Osteoblast (primary cell): ENCODE results near the gene MRPS5. TPM values are rescaled to one million over a fixed set of nuclear protein-coding genes. Genes with fewer than 3 reads are reported as not detected.

Source experiments
- DNase-seq: peaks from one replicate; pipeline ENCODE4 v3.0.0; 2011; ENCODE audit warnings: low spot score, mixed read lengths; ENCODE audit not compliant: insufficient read length; ENCODE audit errors: missing footprints
- H2AFZ ChIP-seq: 2 replicates; pipeline ENCODE4 v1.6.0; 2011; ENCODE audit warnings: mild to moderate bottlenecking, low read length
- H3K27ac ChIP-seq: 2 replicates; pipeline ENCODE4 v1.5.1; 2011; ENCODE audit warnings: mild to moderate bottlenecking, low read depth, low read length, moderate library complexity
- H3K27me3 ChIP-seq: 2 replicates; pipeline ENCODE4 v1.6.0; 2012; ENCODE audit warnings: mild to moderate bottlenecking, control low read depth, inconsistent platforms, low read length, moderate library complexity; ENCODE audit not compliant: insufficient read depth
- H3K36me3 ChIP-seq: 2 replicates; pipeline ENCODE4 v1.5.1; 2011; ENCODE audit warnings: mild to moderate bottlenecking, low read length, control low read depth, moderate library complexity; ENCODE audit not compliant: insufficient read depth
- H3K4me1 ChIP-seq: 2 replicates; pipeline ENCODE4 v1.5.1; 2011; ENCODE audit warnings: mild to moderate bottlenecking, low read length, control low read depth, moderate library complexity; ENCODE audit not compliant: insufficient read depth
- H3K4me2 ChIP-seq: 2 replicates; pipeline ENCODE4 v1.6.0; 2011; ENCODE audit warnings: mild to moderate bottlenecking, low read length; ENCODE audit not compliant: insufficient read depth
- H3K4me3 ChIP-seq: fragments of 200-600 bp; sonication (generic); 3 replicates; pipeline ENCODE4 v1.5.1; 2012; ENCODE audit warnings: mild to moderate bottlenecking, low read length, inconsistent platforms; ENCODE audit not compliant: insufficient read depth
- H3K79me2 ChIP-seq: 2 replicates; pipeline ENCODE4 v1.6.0; 2012; ENCODE audit warnings: mild to moderate bottlenecking, low read length, control low read depth, inconsistent platforms; ENCODE audit not compliant: insufficient read depth
- H3K9me3 ChIP-seq: 2 replicates; pipeline ENCODE4 v1.5.1; 2011; ENCODE audit warnings: low read depth, low read length, control low read depth
- H4K20me1 ChIP-seq: 2 replicates; pipeline ENCODE4 v1.6.0; 2012; ENCODE audit warnings: mild to moderate bottlenecking, low read length, control low read depth; ENCODE audit not compliant: insufficient read depth
- total RNA-seq: library from RNA; depleted of rRNA; stranded (reverse); fragments of >200 nt; gene quantifications from 2 replicates; pipeline ENCODE4 v1.2.3, GENCODE V29; 2012
- TF ChIP-seq, protein P1 (sequence below): IDR thresholded peaks from 2 replicates; pipeline ENCODE4 v1.5.1; 2011; ENCODE audit warnings: mild to moderate bottlenecking, low read depth, low read length, moderate library complexity; ENCODE audit errors: extremely low read depth

MRPS5 gene
- total RNA-seq, 1 donor = 27.1 TPM

DNA sequence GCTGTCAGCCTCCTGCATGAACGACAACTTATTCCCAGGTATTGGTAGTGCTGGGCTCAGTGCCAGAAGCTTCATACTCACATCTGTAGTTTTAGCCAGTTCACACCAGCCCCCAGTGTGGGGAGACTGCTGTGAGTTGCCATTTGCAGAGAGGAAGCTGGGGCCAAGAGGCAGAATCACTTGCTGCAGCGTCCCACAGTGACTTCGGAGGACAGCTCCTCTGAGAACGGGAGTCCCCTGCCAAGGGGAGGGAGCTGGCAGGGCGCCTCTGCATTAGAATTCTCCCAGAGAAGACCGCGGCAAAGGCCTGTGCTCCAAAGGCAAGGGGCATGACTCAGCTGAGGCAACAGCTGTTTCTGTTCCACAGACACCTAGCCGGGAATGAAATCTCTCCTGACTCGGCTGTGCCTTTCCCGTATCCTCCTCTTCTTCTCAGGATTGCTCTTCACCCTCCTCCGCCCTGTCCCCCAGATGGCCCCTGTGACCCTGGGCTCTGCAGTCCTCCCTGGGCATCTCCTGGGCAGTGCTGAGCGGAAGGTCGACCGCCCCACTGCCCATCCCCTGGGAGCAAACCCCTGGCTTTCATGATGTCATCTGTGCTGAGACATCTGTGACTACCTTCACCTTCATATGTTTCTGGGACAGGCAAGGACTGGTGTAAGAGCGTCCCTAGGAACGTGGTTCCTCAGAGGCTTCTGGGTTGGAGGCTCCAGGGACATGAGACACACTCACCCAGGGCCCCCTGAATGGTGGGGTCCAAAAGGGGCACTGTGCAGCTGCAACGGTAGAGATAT lies 78.1 kb downstream of the MRPS5 start:
- H3K4me2 ChIP-seq = peak overlapping the region; percentile 50
- peak; percentile 97 for DNase-seq
- peak overlapping the region; percentile 47 for H2AFZ ChIP-seq
- peaks cover 12% of the 10 kb centered on the region for H3K27me3 ChIP-seq
- H4K20me1 ChIP-seq = no peaks in the 10 kb centered on the region
- H3K79me2 ChIP-seq = no peaks in the 10 kb centered on the region
- TF ChIP-seq, protein P1, sequence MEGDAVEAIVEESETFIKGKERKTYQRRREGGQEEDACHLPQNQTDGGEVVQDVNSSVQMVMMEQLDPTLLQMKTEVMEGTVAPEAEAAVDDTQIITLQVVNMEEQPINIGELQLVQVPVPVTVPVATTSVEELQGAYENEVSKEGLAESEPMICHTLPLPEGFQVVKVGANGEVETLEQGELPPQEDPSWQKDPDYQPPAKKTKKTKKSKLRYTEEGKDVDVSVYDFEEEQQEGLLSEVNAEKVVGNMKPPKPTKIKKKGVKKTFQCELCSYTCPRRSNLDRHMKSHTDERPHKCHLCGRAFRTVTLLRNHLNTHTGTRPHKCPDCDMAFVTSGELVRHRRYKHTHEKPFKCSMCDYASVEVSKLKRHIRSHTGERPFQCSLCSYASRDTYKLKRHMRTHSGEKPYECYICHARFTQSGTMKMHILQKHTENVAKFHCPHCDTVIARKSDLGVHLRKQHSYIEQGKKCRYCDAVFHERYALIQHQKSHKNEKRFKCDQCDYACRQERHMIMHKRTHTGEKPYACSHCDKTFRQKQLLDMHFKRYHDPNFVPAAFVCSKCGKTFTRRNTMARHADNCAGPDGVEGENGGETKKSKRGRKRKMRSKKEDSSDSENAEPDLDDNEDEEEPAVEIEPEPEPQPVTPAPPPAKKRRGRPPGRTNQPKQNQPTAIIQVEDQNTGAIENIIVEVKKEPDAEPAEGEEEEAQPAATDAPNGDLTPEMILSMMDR = no peak
- peaks cover 3% of the 10 kb centered on the region for H3K4me1 ChIP-seq
- H3K9me3 ChIP-seq = no peaks in the 10 kb centered on the region
- no peak overlapping the region for H3K4me3 ChIP-seq
- H3K27ac ChIP-seq = no peak overlapping the region
- H3K36me3 ChIP-seq = no peaks in the 10 kb centered on the region

DNA sequence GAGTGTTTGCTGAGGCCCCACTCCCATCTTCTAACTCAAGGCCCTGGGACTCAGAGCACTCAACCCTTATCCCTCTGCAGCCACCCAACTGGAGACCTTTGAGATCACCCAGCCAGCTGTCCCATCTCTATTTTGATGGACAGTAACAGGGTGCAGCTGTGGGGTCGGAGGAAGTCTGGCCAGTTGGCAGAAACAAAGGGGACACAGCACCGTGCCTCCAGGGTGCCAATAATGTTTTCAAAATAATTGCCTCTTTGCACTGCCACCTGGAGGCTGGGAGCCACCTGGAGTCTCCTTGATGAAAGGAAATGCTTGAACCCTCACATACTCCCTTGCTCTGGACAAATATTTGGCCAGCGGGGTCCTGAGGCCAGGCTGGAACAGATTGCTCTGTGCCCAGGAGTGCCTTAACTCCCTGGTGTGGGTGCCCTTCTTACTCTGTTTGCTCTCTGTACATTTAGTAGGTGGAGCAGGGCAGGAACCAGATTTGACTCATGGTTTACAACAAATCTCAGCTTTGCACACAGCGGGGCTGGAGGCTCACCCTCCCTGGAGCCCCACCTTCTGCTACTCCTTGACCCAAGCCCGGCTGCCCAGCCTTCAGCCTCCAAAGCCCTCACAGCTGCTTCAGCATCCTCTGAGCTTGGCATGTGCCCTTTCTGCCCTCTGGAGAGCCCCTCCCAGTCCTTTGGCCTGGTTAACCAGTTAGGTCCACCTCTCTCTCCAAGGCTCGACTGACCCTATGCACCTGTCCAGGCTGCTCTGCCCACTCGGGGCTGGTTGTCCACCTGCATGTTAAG lies 78.9 kb downstream of the MRPS5 start:
- H3K4me2 ChIP-seq = peak overlapping the region; percentile 50
- H3K9me3 ChIP-seq = no peaks in the 10 kb centered on the region
- H3K27me3 ChIP-seq = peaks cover 8% of the 10 kb centered on the region
- H3K79me2 ChIP-seq = no peaks in the 10 kb centered on the region
- no peaks in the 10 kb centered on the region for H4K20me1 ChIP-seq
- DNase-seq = no peak
- H2AFZ ChIP-seq = no peak overlapping the region
- TF ChIP-seq, protein P1 = no peak
- H3K36me3 ChIP-seq = no peaks in the 10 kb centered on the region
- H3K4me3 ChIP-seq = no peak overlapping the region
- H3K27ac ChIP-seq = no peak overlapping the region
- peaks cover 3% of the 10 kb centered on the region for H3K4me1 ChIP-seq

DNA sequence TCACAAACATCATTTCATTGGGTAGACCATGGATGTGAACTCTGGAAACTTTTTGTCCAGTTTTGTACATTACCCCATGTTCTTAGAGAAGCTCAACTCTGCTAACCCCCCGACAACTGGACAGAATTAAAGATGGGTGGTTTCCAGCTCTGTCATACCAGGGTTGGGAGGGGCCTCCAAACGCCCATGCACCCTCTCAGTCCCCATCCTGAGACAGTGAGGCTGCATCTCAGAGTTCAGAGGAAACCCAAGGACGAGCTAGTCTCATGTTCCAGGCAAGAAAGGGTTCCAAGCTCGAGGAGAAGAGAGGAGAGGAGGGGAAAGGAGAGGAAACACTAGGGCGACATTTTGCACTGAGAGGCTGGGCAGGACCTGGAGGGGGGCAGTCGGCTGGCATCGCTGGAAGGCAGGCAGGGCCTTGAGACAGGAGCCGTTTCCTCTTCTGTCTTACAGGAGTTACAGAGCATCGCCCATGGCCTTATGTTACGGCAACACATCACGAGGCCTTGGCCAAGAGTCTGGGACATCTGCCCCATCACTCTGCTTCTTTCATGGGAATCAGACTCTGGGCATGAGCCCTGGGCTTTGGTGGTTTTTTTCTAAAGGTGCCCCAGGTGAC lies 79.7 kb downstream of the MRPS5 start:
- no peak for DNase-seq
- H3K4me3 ChIP-seq = no peak overlapping the region
- no peak overlapping the region for H2AFZ ChIP-seq
- no peaks in the 10 kb centered on the region for H3K79me2 ChIP-seq
- peaks cover 8% of the 10 kb centered on the region for H3K27me3 ChIP-seq
- H3K36me3 ChIP-seq = no peaks in the 10 kb centered on the region
- H3K27ac ChIP-seq = no peak overlapping the region
- no peaks in the 10 kb centered on the region for H3K9me3 ChIP-seq
- TF ChIP-seq, protein P1 = no peak
- H4K20me1 ChIP-seq = no peaks in the 10 kb centered on the region
- no peak overlapping the region for H3K4me2 ChIP-seq
- H3K4me1 ChIP-seq = peaks cover 3% of the 10 kb centered on the region
